Left lobe of liver (tissue), 2 donors: ENCODE results near the gene UBASH3A. TPM values are rescaled to one million over a fixed set of nuclear protein-coding genes. Genes with fewer than 3 reads are reported as not detected.
A peak's percentile ranks its signal among the peaks of the same experiment; 100 is the strongest.

Experiments
- ATAC-seq: fragments of 200-7000 bp; cut with Tn5 transposase; one replicate; pipeline ENCODE4 v1.9.1; 2020; ENCODE audit warnings: mild to moderate bottlenecking, moderate library complexity
- DNase-seq: peaks from one replicate; pipeline ENCODE4 v3.0.0-alpha.2; 2020; ENCODE audit warnings: low spot score
- total RNA-seq: library from RNA; stranded (reverse); gene quantifications from one replicate; pipeline ENCODE4 v1.2.1, GENCODE V29; 2021
- donor health status: DM: no; HTN: no; CAD: no; lungs with moderate emphysema.
- donor health status: DM: no; HTN: yes; CAD: no.

Gene UBASH3A
- total RNA-seq, 1 donor from 2014 or later = 0.20 TPM

DNA sequence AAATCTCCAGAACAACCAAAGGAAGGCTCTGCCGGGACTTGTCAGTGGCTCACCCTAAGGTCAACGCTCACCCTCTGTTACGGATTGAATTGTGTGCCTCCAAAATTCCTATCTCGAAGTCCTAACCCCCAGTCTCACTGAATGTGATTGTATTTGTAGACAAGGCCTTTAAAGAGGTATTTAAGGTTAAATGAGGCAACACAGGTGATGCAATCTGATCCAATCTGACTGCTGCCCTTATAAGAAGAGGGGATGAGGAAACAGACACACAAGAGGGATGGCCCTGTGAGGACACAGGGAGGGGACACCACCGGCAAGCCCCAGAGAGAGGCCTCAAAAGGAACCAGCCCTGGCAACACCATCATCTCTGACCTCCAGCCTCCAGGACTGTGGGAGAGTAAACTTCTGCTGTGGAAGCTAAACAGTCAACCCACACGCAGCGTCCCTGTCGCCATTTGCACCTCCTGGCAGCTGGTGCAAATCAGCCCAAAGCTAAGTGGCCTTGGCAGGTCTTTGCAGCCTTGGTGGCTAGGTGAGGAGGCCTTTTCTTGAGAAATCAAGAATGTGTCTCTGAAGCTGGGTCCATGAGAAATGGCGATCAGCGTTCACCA lies 24.2 kb downstream of the UBASH3A start:
- no peak for DNase-seq
- no peak for ATAC-seq

DNA sequence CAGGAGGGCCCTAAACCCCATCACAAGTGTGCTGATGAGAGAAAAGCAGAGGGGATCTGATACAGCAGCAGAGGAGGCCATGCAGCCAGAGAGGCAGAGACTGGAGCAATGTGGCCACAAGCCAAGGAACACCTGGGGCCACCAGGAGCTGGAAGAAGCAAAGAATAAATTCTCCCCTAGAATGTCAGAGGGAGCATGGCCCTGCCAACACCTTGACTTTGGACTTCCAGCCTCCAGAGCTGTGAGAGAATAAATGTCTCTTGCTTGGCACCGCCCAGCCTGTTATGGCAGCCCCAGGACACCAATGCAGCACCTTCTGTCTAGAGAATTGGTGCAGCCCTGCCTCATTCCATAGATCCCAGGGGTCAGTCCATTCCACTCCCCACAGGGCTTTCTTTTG lies 25.3 kb downstream of the UBASH3A start:
- no peak for ATAC-seq
- DNase-seq = no peak

- DNase-seq = no peak
Observed at GRCh38 chr21:42429856-42430255, 26.2 kb downstream of the UBASH3A start.

DNA sequence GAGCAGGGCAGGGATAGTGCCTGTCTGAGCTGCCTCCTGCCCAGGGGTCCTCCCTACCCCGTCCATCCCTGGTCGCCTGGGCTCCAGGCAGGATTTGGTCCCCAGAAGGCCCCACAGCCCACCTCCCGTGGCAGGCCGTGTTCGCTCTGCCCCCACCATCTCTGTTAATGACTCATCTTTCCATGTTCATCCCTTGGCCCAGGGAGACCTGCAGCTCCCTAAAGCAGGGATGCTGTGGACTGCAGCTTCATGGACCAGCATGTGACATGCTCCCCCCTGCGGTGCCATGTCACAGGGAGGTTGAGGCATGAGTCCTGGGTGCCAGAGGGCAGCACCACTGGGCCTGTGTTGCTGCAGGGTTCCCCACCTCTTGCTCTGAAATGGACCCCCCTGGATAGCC lies 26.8 kb downstream of the UBASH3A start:
- no peak for ATAC-seq
- DNase-seq = no peak

More at GRCh38 chr21:42429856-42430255, 26.2 kb downstream of the UBASH3A start:
- no peak for ATAC-seq

DNA sequence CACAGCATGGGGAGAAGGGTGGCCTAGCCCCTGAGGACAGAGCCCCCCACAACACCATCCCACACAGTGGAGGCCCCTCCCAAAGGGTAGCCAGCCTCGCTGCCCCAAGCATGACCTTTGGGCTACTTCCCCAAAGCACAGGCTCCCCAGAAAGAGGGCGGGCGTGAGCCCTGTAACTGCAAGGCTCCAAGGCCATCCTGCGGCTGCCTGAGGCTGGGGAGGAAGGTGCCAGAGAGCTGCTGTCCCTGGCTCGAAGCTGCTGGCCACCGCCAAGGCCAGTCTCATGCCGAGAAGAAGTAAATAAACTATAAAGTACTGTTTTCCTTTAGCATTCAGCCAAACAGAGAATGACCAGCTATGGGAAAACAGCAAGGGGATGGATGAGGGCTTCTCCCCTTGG lies 27.5 kb downstream of the UBASH3A start:
- ATAC-seq = no peak

DNA sequence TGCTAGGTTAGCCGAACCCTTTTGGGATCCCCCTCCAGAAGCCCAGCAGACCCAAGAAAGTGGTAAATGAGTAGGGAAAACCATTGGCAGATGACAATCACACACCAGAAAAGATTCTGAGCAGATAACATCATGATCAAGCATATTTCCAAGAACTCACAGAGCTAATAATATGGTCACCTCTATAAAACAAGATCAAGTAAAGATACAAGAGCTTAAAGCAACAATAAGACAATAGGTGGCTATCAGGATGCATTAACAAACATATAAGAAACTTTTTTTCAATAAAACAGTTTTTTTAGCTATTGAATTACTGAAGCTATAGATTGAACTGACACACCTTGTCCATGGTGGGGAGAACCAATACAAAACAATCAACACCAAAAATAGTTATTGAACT lies 29.0 kb downstream of the UBASH3A start:
- ATAC-seq = no peak
- no peak for DNase-seq

More for the DNA sequence above, 27.5 kb downstream of the UBASH3A start:
- DNase-seq = no peak

DNA sequence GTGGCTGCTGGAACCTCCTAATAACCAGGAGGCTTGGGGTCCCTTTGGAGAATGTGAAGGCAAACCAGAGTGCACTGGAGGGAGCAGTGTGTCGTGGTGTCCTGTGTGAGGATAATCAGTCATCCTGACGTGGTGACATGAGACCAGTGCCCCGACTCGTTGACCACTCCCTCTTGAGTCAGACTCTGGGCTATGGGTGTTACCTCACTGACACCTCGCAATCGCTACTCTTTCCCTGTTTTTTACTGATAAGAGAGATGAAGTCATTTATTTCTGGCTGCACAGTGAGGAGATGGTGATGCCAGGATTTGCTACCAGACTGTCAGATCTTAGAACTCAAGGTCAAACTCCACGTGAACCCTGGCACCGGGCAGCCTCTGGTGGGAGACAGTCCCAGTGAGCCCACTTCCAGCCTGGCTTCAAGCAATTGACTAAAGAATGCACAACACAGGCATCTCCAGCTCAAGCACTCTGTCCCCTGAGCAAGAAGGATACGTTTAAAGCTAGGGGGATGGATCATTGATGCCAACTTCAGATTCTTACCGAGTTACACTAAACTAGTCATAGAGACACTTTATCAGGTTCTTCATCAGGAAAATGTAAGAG lies 30.3 kb downstream of the UBASH3A start:
- no peak for ATAC-seq
- no peak for DNase-seq

- DNase-seq (no peak), ATAC-seq (no peak)
Observed at GRCh38 chr21:42434884-42435283, 31.2 kb downstream of the UBASH3A start.

GRCh38 chr21:42435401-42435800 lies 31.7 kb downstream of the UBASH3A start:
- DNase-seq = no peak
- ATAC-seq = no peak

DNA sequence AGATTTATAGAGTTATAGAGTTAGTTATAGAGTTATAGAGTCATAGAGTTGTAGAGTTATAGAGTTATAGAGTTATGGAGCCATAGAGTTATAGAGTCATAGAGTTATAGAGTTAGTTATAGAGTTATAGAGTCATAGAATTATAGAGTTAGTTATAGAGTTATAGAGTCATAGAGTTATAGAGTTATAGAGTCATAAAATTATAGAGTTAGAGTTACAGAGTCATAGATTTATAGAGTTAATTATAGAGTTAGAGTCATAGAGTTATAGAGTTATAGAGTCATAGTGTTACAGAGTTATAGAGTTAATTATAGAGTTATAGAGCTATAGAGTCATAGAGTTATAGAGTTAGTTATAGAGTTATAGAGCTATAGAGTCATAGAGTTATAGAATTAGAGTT lies 32.1 kb downstream of the UBASH3A start:
- no peak for DNase-seq
- no peak for ATAC-seq

DNA sequence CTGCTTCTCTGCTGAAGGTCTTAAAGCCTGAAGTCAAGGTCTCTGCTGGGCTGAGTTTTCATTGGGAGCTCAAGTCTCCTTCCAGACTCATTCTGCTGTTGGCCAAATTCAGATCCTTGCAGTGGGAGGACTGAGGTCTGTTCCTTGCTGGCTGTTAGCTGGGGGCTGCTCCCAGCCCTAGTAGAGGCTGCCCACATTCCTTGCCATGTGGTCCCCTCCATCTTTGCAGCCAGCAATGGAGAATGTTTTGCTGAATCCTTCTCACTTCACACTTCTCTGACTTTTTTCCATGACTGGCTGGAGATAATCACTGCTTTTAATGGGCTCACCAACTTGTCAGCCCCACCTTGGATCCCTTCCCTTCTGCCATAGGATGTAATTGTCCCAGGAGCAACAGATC lies 33.2 kb downstream of the UBASH3A start:
- DNase-seq (no peak), ATAC-seq (no peak)

DNA sequence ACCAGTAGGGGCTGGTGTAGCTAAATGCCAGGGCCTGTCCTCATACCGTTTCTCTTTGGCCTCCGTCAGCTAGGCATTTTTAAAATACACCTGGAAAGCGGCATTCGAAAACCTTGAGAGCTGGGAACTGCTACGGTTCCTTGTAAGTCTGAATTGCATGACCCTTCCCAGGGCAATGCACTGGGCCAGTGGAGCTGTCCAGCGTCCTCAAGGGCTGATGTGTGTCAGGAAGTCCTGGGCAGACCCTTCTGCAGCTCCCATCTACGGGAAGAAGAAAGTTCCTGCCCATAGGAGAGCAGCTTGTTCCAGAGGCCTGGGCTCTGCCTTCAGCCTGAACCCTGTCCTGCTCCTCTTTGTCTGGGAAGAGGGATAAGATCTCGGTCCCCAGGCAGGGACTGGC lies 34.1 kb downstream of the UBASH3A start:
- ATAC-seq = peak; percentile 19
- DNase-seq = no peak

DNA sequence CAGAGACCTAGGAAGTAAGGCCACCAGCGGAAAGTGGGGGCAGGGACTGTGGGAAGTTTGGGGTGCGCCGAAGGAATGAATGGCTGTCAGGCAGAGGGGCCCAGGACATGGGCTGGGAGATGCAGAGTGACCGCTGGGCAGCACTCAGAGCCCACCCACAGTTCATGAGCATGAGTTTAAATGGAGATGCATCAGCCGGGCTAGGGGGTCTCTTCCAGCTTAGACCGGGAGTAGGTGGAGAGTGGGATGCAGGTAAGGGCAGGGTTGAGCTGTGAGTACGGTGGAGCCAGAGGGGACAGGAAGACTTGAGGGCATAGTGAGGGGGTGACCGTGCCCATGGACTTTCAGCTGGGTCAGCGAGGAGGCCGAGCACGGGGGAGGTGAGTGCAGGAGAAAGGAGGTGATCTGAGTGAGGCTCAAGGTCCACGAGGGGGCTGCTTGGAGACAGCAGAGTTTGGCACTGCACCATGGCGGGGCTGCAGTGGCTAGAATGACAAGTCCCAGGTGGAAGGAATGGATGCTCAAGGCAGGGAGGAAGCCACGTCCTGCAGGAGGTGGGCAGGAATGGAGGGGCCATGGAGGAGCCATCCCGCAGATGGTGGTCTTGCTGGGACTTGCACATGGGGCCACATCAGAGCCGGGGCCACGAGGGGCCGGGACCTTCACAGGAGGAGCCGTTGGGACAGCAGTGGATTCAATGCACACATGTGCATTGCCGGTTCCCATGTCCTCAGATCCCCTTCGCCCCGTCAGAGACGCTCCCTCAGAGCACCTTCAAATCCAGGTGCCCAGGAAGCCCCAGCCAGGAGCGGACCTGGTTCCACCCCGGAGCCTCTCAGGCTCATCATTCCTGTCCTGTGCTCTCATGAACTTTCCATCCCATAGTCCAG lies 34.9 kb downstream of the UBASH3A start:
- DNase-seq = no peak

DNA sequence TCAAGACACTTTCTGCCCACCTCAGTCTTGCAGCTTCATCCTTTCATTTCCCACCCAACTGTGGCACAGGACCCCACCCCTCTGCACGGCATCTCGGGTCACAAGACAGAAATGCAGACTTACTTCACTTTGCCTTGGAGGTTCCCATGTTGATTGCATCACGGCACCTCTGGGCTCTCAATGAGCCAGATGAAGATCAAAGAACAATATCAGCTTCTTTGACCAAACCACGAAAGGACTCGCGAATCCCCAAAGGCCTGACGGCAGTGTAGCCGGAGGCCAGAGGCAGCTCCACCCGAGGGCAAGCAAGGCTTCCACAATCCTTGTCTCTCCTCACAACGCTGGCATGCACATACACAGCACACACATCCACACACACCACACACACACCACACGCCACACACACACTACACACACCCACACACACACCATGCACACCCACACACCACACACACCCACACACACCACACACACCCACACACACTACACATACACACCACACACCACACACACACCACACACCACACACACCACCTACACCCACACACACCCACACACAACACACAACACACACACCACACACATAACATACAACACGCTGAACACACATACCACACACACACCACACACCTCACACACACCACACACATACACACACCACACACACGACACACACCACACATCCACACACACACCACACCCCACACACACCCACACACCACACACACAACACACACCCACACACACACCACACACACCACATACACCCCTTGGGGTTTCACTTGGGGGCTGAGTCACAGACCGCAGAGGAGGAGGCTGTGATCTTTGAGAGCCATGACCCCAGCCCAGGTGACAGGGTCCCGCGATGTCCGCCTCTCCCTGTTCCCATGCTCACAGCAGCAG lies 35.8 kb downstream of the UBASH3A start:
- DNase-seq (no peak), ATAC-seq (no peak)

More for the DNA sequence above, 34.9 kb downstream of the UBASH3A start:
- ATAC-seq = no peak

DNA sequence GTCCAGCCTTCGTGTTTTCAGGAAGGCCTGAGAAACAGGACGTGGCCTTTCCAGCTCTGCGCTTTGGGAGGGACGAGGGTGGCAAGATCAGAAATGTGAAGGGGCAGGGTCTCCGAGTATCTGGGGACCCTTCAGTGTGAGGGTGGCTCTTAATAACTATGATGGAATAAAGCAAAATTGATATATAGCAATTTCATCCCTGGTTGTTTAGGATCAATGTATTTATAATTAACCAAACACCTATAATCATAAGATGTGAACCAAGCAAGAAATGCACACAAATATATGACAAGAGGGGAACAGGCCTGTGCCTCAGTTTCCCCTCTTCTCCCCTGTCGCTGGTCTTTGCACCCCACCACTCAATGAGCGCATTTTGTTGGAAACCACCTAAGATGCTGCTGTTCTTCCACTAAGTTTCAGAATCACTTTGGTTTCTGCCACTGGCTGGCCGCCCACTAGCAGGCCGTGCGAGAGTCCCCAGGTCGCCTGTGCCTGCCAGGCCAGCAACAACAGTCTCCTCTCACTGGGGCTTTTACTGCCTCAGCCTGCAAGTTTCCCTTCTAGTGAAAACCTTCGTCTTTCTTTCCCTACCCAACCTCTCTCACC lies 36.6 kb downstream of the UBASH3A start:
- DNase-seq = no peak
- ATAC-seq = no peak

GRCh38 chr21:42441963-42442362 lies 38.3 kb downstream of the UBASH3A start:
- ATAC-seq = no peak
- no peak for DNase-seq

- DNase-seq (no peak), ATAC-seq (no peak)
Observed at GRCh38 chr21:42443181-42443785, 39.6 kb downstream of the UBASH3A start.

- DNase-seq = no peak
- ATAC-seq = no peak
Observed at GRCh38 chr21:42443876-42444744, 40.4 kb downstream of the UBASH3A start.

- no peak for DNase-seq
- ATAC-seq = no peak
Observed at GRCh38 chr21:42444745-42445059, 41.0 kb downstream of the UBASH3A start.
